H9 (cell line): ENCODE results near the gene CORIN. TPM values are rescaled to one million over a fixed set of nuclear protein-coding genes. Genes with fewer than 3 reads are reported as not detected.

ENCODE experiments used
- DNase-seq: peaks from one replicate; pipeline ENCODE4 v3.0.0-alpha.2; 2017
- H2AFZ ChIP-seq: one replicate; pipeline ENCODE4 v1.6.1; 2013; ENCODE audit warnings: mild to moderate bottlenecking, low read length, control low read depth, moderate library complexity
- H2AK5ac ChIP-seq: 2 replicates; pipeline ENCODE4 v1.6.1; 2013; ENCODE audit warnings: low read length, control low read depth, mixed read lengths; ENCODE audit not compliant: insufficient read length
- H2BK120ac ChIP-seq: one replicate; pipeline ENCODE4 v1.6.1; 2013; ENCODE audit warnings: low read depth, mild to moderate bottlenecking, low read length, control low read depth, inconsistent platforms; ENCODE audit not compliant: poor library complexity, severe bottlenecking
- H2BK12ac ChIP-seq: 2 replicates; pipeline ENCODE4 v1.6.1; 2013; ENCODE audit warnings: low read length, control low read depth, mixed read lengths, low read depth; ENCODE audit not compliant: insufficient read length
- H2BK15ac ChIP-seq: 2 replicates; pipeline ENCODE4 v1.6.1; 2013; ENCODE audit warnings: low read depth, low read length, control low read depth
- H2BK20ac ChIP-seq: one replicate; pipeline ENCODE4 v1.6.1; 2013; ENCODE audit warnings: low read depth, mild to moderate bottlenecking, low read length, control low read depth, inconsistent platforms; ENCODE audit not compliant: poor library complexity, severe bottlenecking
- H2BK5ac ChIP-seq: 2 replicates; pipeline ENCODE4 v1.6.1; 2013; ENCODE audit warnings: low read length, control low read depth, mixed read lengths; ENCODE audit not compliant: insufficient read length
- H3K14ac ChIP-seq: 2 replicates; pipeline ENCODE4 v1.6.1; 2013; ENCODE audit warnings: low read length, control low read depth; ENCODE audit not compliant: insufficient read depth
- H3K18ac ChIP-seq: 2 replicates; pipeline ENCODE4 v1.6.1; 2013; ENCODE audit warnings: low read depth, mild to moderate bottlenecking, mixed read lengths, low read length, control low read depth; ENCODE audit not compliant: insufficient read length
- H3K23ac ChIP-seq: 2 replicates; pipeline ENCODE4 v1.6.1; 2013; ENCODE audit warnings: low read length, control low read depth, mixed read lengths, low read depth; ENCODE audit not compliant: insufficient read length
- H3K23me2 ChIP-seq: 2 replicates; pipeline ENCODE4 v1.6.1; 2013; ENCODE audit warnings: low read depth, mild to moderate bottlenecking, mixed read lengths, low read length, control low read depth; ENCODE audit not compliant: insufficient read length, poor library complexity, severe bottlenecking
- H3K27ac ChIP-seq: 2 replicates; pipeline ENCODE4 v1.5.1; 2013; ENCODE audit warnings: low read length, control low read depth, mixed read lengths, low read depth; ENCODE audit not compliant: insufficient read length
- H3K27me3 ChIP-seq: 2 replicates; pipeline ENCODE4 v1.6.1; 2013; ENCODE audit warnings: low read length, control low read depth, inconsistent platforms; ENCODE audit not compliant: insufficient read depth
- H3K4ac ChIP-seq: 2 replicates; pipeline ENCODE4 v1.6.1; 2013; ENCODE audit warnings: low read depth, mild to moderate bottlenecking, control low read depth, inconsistent platforms, low read length, moderate library complexity
- H3K4me1 ChIP-seq: 2 replicates; pipeline ENCODE4 v1.6.1; 2013; ENCODE audit warnings: low read length, control low read depth, inconsistent platforms; ENCODE audit not compliant: insufficient read depth
- H3K4me2 ChIP-seq: 2 replicates; pipeline ENCODE4 v1.6.1; 2013; ENCODE audit warnings: low read length, control low read depth, mixed read lengths; ENCODE audit not compliant: insufficient read length, insufficient read depth
- H3K56ac ChIP-seq: 2 replicates; pipeline ENCODE4 v1.6.1; 2013; ENCODE audit warnings: low read depth, mild to moderate bottlenecking, mixed read lengths, low read length, control low read depth; ENCODE audit not compliant: insufficient read length
- H3K79me1 ChIP-seq: 2 replicates; pipeline ENCODE4 v1.6.1; 2013; ENCODE audit warnings: low read depth, mild to moderate bottlenecking, moderate library complexity, low read length, control low read depth, inconsistent platforms; ENCODE audit not compliant: insufficient read depth, poor library complexity, severe bottlenecking
- H3K79me2 ChIP-seq: 2 replicates; pipeline ENCODE4 v1.6.1; 2013; ENCODE audit warnings: low read length, control low read depth, inconsistent platforms; ENCODE audit not compliant: insufficient read depth
- H3K9ac ChIP-seq: 2 replicates; pipeline ENCODE4 v1.6.1; 2013; ENCODE audit warnings: low read length, control low read depth, mixed read lengths; ENCODE audit not compliant: insufficient read length; ENCODE audit errors: extremely low read depth
- H3K9me3 ChIP-seq: one replicate; pipeline ENCODE4 v1.6.1; 2013; ENCODE audit warnings: low read depth, low read length, inconsistent platforms; ENCODE audit not compliant: control insufficient read depth
- H3T11ph ChIP-seq: one replicate; pipeline ENCODE4 v1.6.1; 2013; ENCODE audit warnings: mild to moderate bottlenecking, low read length, control low read depth, inconsistent platforms
- H4K20me1 ChIP-seq: one replicate; pipeline ENCODE4 v1.6.1; 2013; ENCODE audit not compliant: control insufficient read depth, insufficient read length, insufficient read depth
- H4K5ac ChIP-seq: 2 replicates; pipeline ENCODE4 v1.6.1; 2013; ENCODE audit warnings: low read depth, mild to moderate bottlenecking, mixed read lengths, low read length, control low read depth; ENCODE audit not compliant: insufficient read length
- H4K8ac ChIP-seq: replicated peaks from 2 replicates; pipeline ENCODE4 v1.6.1; 2013; ENCODE audit warnings: low read length, control low read depth, mixed read lengths, low read depth; ENCODE audit not compliant: insufficient read length
- H4K91ac ChIP-seq: 2 replicates; pipeline ENCODE4 v1.6.1; 2013; ENCODE audit warnings: low read depth, mild to moderate bottlenecking, moderate library complexity, mixed read lengths, low read length, control low read depth; ENCODE audit not compliant: insufficient read length
- H3K27ac Mint-ChIP-seq, 3 experiments: 2 replicates in 2 of 3; 3 replicates in 1 of 3; pipeline ENCODE4 v1.8.0; 2020 to 2021; ENCODE audit warnings: mixed read lengths in 3 of 3, mild to moderate bottlenecking in 1 of 3, moderate library complexity in 1 of 3
- H3K27me3 Mint-ChIP-seq: 2 replicates; pipeline ENCODE4 v1.8.0; 2021; ENCODE audit warnings: low read depth, mild to moderate bottlenecking, moderate library complexity, mixed read lengths
- H3K36me3 Mint-ChIP-seq, 3 experiments: 2 replicates in 2 of 3; 3 replicates in 1 of 3; pipeline ENCODE4 v1.8.0; 2020 to 2021; ENCODE audit warnings: low read depth in 3 of 3, mixed read lengths in 3 of 3; ENCODE audit not compliant: insufficient read depth in 1 of 3
- H3K4me1 Mint-ChIP-seq, 2 experiments: 2 replicates each; pipeline ENCODE4 v1.8.0; 2020; ENCODE audit warnings: mixed read lengths in 2 of 2
- H3K4me3 Mint-ChIP-seq, 2 experiments: 2 replicates in 1 of 2; 3 replicates in 1 of 2; pipeline ENCODE4 v1.8.0; 2020 to 2021; ENCODE audit warnings: mild to moderate bottlenecking in 2 of 2, mixed read lengths in 2 of 2, moderate library complexity in 1 of 2
- H3K9me3 Mint-ChIP-seq, 2 experiments: 2 replicates in 1 of 2; 3 replicates in 1 of 2; pipeline ENCODE4 v1.8.0; 2020; ENCODE audit warnings: mild to moderate bottlenecking in 2 of 2, mixed read lengths in 2 of 2, moderate library complexity in 1 of 2
- WGBS: extraction: QIAGEN DNeasy Blood & Tissue Kit; methylation state at CpG from one replicate; pipeline ENCODE4 v1.1.7; 2013; ENCODE audit warnings: missing lambda C conversion rate, low lambda C conversion rate, mixed read lengths; ENCODE audit not compliant: insufficient read length; ENCODE audit errors: extremely low coverage; 5-methylcytosine and 5-hydroxymethylcytosine counted together
- total RNA-seq: library from RNA; stranded (reverse); gene quantifications from 2 replicates; pipeline ENCODE4 v1.2.1, GENCODE V29; 2021
- TF ChIP-seq, protein P1 (sequence below): fragments of 200-600 bp; sonication (generic); conservative IDR thresholded peaks from 3 replicates; pipeline ENCODE4 v1.8.0; 2021; ENCODE audit warnings: antibody characterized with exemption, mild to moderate bottlenecking

The CORIN gene
- total RNA-seq, 1 experiment from 2014 or later: 0.39 TPM

- no peaks in the 10 kb centered on the region for H3K9me3 Mint-ChIP-seq
- no peak overlapping the region for H2AK5ac ChIP-seq
- no peaks in the 10 kb centered on the region for H3K9me3 ChIP-seq
- no peaks in the 10 kb centered on the region for H3K36me3 Mint-ChIP-seq
- H3K18ac ChIP-seq: no peak overlapping the region
- no peak overlapping the region for H3K56ac ChIP-seq
- H3T11ph ChIP-seq: no peak overlapping the region
- no peak overlapping the region for H3K4me3 Mint-ChIP-seq
- no peak overlapping the region for H2AFZ ChIP-seq
- no peak overlapping the region for H3K4ac ChIP-seq
- H3K14ac ChIP-seq: no peak overlapping the region
- H3K23me2 ChIP-seq: no peaks in the 10 kb centered on the region
- no peak overlapping the region for H2BK12ac ChIP-seq
- H3K4me2 ChIP-seq: no peak overlapping the region
- H2BK20ac ChIP-seq: no peak overlapping the region
- no peak overlapping the region for H2BK120ac ChIP-seq
- H3K4me1 ChIP-seq: no peaks in the 10 kb centered on the region
- no peak for DNase-seq
- no peaks in the 10 kb centered on the region for H3K79me1 ChIP-seq
- H4K91ac ChIP-seq: no peak overlapping the region
- H3K9ac ChIP-seq: no peak overlapping the region
- TF ChIP-seq, protein P1, sequence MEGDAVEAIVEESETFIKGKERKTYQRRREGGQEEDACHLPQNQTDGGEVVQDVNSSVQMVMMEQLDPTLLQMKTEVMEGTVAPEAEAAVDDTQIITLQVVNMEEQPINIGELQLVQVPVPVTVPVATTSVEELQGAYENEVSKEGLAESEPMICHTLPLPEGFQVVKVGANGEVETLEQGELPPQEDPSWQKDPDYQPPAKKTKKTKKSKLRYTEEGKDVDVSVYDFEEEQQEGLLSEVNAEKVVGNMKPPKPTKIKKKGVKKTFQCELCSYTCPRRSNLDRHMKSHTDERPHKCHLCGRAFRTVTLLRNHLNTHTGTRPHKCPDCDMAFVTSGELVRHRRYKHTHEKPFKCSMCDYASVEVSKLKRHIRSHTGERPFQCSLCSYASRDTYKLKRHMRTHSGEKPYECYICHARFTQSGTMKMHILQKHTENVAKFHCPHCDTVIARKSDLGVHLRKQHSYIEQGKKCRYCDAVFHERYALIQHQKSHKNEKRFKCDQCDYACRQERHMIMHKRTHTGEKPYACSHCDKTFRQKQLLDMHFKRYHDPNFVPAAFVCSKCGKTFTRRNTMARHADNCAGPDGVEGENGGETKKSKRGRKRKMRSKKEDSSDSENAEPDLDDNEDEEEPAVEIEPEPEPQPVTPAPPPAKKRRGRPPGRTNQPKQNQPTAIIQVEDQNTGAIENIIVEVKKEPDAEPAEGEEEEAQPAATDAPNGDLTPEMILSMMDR: no peak
- no CpG with 5 or more reads among the region's 3 CpGs for WGBS
- no peak overlapping the region for H4K5ac ChIP-seq
- H2BK15ac ChIP-seq: no peak overlapping the region
- no peak overlapping the region for H3K23ac ChIP-seq
- H3K27me3 ChIP-seq: no peaks in the 10 kb centered on the region
- no peaks in the 10 kb centered on the region for H3K27me3 Mint-ChIP-seq
- no peaks in the 10 kb centered on the region for H3K79me2 ChIP-seq
- H3K27ac Mint-ChIP-seq: no peak overlapping the region; a peak in 1 of 7 replicates
- peaks cover 0 to 4% of the 10 kb centered on the region in 2 experiments; a peak in 2 of 4 replicates for H3K4me1 Mint-ChIP-seq
- no peak overlapping the region for H3K27ac ChIP-seq
- H4K20me1 ChIP-seq: no peaks in the 10 kb centered on the region
- no peak overlapping the region for H2BK5ac ChIP-seq
- no peak overlapping the region for H4K8ac ChIP-seq
These were observed 275.6 kb downstream of the CORIN start for GRCh38 chr4:47562297-47562696.
